GM12878 (cell line): ENCODE data around the gene SAMD3. TPM values are rescaled to one million over a fixed set of nuclear protein-coding genes. Genes with fewer than 3 reads are reported as not detected.

Experiments used
- ATAC-seq: fragments of 200-7000 bp; cut with Tn5 transposase; 3 replicates; pipeline ENCODE4 v1.9.1; 2020; ENCODE audit warnings: mild to moderate bottlenecking, moderate library complexity
- BruUV-seq: library from RNA; stranded (reverse); fragments of 400-500 nt; replicated peaks from 2 replicates; lab custom pipeline; 2021; lab: Mats Ljungman, UMichigan
- CTCF ChIA-PET: fragments of 300-600 bp; sonication (Branson Sonifier 250); formaldehyde crosslinking; extraction: SDS; loops from one replicate; lab custom pipeline; 2021; ENCODE audit warnings: inconsistent platforms; lab: Yijun Ruan, JAX
- POLR2A ChIA-PET: fragments of 350-600 bp; formaldehyde crosslinking; extraction: SDS; loops from one replicate; lab custom pipeline; 2021; ENCODE audit warnings: inconsistent platforms; lab: Charles Lee
- RAD21 ChIA-PET: fragments of 300-600 bp; sonication (Branson Sonifier 250); formaldehyde crosslinking; loops from one replicate; lab custom pipeline; 2023; ENCODE audit warnings: antibody characterized with exemption; ENCODE audit not compliant: unreplicated experiment; lab: Charles Lee
- SMC1A ChIA-PET: fragments of 300-600 bp; sonication (Branson Sonifier 250); formaldehyde crosslinking; loops from one replicate; lab custom pipeline; 2023; ENCODE audit not compliant: unreplicated experiment, uncharacterized antibody; lab: Charles Lee
- DNase-seq: peaks from one replicate; pipeline ENCODE4 v3.0.0-alpha.2; 2011; ENCODE audit warnings: low read depth, low spot score
- FAIRE-seq: peaks from 3 replicates; lab custom pipeline; 2011; peaks lifted over from hg19 to GRCh38; lab: Jason Lieb, UNC
- H2AFZ ChIP-seq: 2 replicates; pipeline ENCODE4 v1.6.0; 2011; ENCODE audit warnings: low read depth, low read length, control low read depth; ENCODE audit not compliant: control insufficient read depth
- H3K27ac ChIP-seq: 2 replicates; pipeline ENCODE4 v1.5.1; 2011; ENCODE audit warnings: control low read depth; ENCODE audit not compliant: control insufficient read depth, insufficient read depth
- H3K27me3 ChIP-seq, 2 experiments: replicated peaks in 1 of 2; 2 replicates each; pipeline versions ENCODE4 v1.6.0 to v1.6.1; 2011; ENCODE audit warnings: low read length in 1 of 2; ENCODE audit not compliant: control insufficient read depth in 2 of 2, insufficient read depth in 2 of 2
- H3K36me3 ChIP-seq, 2 experiments: 2 replicates each; pipeline ENCODE4 v1.5.1; 2011; ENCODE audit warnings: low read length in 1 of 2; ENCODE audit not compliant: control insufficient read depth in 2 of 2, insufficient read depth in 2 of 2
- H3K4me1 ChIP-seq: 2 replicates; pipeline ENCODE4 v1.6.1; 2011; ENCODE audit warnings: mild to moderate bottlenecking, low read length, moderate library complexity, mixed read lengths; ENCODE audit not compliant: control insufficient read depth, insufficient read depth
- H3K4me2 ChIP-seq: 2 replicates; pipeline ENCODE4 v1.6.0; 2011; ENCODE audit warnings: control low read depth; ENCODE audit not compliant: control insufficient read depth, insufficient read depth
- H3K4me3 ChIP-seq: fragments of 200-600 bp; sonication (generic); 2 replicates; pipeline ENCODE4 v1.5.1; 2016
- H3K79me2 ChIP-seq: 2 replicates; pipeline ENCODE4 v1.6.0; 2011; ENCODE audit warnings: low read length; ENCODE audit not compliant: control insufficient read depth, insufficient read depth
- H3K9ac ChIP-seq: 2 replicates; pipeline ENCODE4 v1.8.0; 2011; ENCODE audit warnings: low read length, control low read depth, mixed read lengths; ENCODE audit not compliant: control insufficient read depth, insufficient read depth
- H3K9me3 ChIP-seq: replicated peaks from 3 replicates; pipeline ENCODE4 v1.5.1; 2011; ENCODE audit warnings: mild to moderate bottlenecking, low read length; ENCODE audit not compliant: control insufficient read depth, insufficient read depth
- H4K20me1 ChIP-seq: 2 replicates; pipeline ENCODE4 v1.6.0; 2011; ENCODE audit not compliant: control insufficient read depth, insufficient read depth
- HDGF ChIP-seq: fragments of 450-650 bp; IDR thresholded peaks from 2 replicates; pipeline ENCODE4 v1.6.1; 2016; ENCODE audit warnings: antibody characterized with exemption
- MXI1 ChIP-seq: fragments of 150-350 bp; IDR thresholded peaks from 2 replicates; pipeline ENCODE4 v1.6.1; 2011; ENCODE audit warnings: low read depth, mild to moderate bottlenecking, inconsistent platforms, low read length, improper control_type of control experiment
- WGBS: methylation state at CpG from one replicate; pipeline ENCODE4 v1.1.6; 2016; ENCODE audit warnings: low lambda C conversion rate; ENCODE audit not compliant: insufficient replicate concordance, insufficient coverage; ENCODE audit errors: missing lambda C conversion rate; 5-methylcytosine and 5-hydroxymethylcytosine counted together
- in situ Hi-C: fragments of 300-500 bp; cut with MboI; formaldehyde crosslinking; loops from 9 replicates; pipeline ENCODE4 v1.14.3; 2018; ENCODE audit warnings: mixed read lengths
- intact Hi-C: fragments of 100-400 bp; cut with micrococcal nuclease; formaldehyde crosslinking; loops from one replicate; pipeline ENCODE4 v1.14.2; 2022; ENCODE audit not compliant: unreplicated experiment
- polyA plus RNA-seq, 11 experiments: library from polyadenylated mRNA; depleted of rRNA in 4 of 11; unstranded in 6 of 11; stranded (reverse) in 5 of 11; fragments of >200 nt; fragmentation: Nextera tagmentation in 4 of 11; fragmentation: Illumina TruSeq in 1 of 11; extraction: Ambion mirVana in 4 of 11; extraction: Trizol in 1 of 11; gene quantifications; 1 replicate in 1 of 11; 2 replicates in 10 of 11; pipeline versions ENCODE4 v1.2.1 to v1.2.3, GENCODE V29; 2011 to 2016; ENCODE audit warnings: inconsistent platforms in 2 of 11, missing spikeins in 2 of 11, low read depth in 1 of 11
- total RNA-seq, 4 experiments: library from RNA; depleted of rRNA in 3 of 4; stranded (reverse); fragments of >200 nt in 3 of 4; fragmentation: Illumina TruSeq in 1 of 4; extraction: Trizol in 1 of 4; gene quantifications; 2 replicates each; pipeline versions ENCODE4 v1.2.1 to v1.2.3, GENCODE V29; 2013 to 2021
- TF ChIP-seq, protein P1 (sequence below): fragments of 450-650 bp; IDR thresholded peaks from 2 replicates; pipeline ENCODE4 v1.6.1; 2016; ENCODE audit warnings: mild to moderate bottlenecking
- TF ChIP-seq, protein P2 (sequence below): fragments of 150-350 bp; IDR thresholded peaks from 2 replicates; pipeline ENCODE4 v1.6.1; 2016; ENCODE audit warnings: low read depth, low read length

SAMD3 gene
- total and polyA plus RNA-seq, 10 of the 15 experiments (the other 5 are each of a cell fraction or from before 2014, with no cell fraction given) = 0.04 to 2.3 (median 0.39) TPM; not detected in 2

DNA sequence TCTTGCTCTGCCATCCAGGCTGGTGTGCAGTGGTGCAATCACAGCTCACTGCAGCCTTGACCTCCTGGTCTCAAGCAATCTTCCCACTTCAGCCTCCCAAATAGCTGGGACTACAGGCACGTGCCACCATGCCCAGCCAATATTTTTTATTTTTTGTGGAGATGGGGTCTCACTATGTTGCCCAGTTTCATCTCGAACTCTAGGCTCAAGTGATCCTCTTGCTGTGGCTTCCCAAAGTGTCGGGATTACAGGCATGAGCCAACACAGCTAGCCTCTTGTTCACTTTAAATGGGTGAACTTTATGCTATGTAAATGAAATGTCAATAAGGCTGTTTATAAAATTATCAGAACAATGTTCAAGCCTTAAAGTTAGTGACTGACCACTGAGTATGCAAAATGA is 37.1 kb downstream of the SAMD3 start:
- Histone ChIP-seq H2AFZ (no peak overlapping the region), H3K9me3 (no peaks in the 10 kb centered on the region), H3K4me2 (no peak overlapping the region), H3K9ac (no peak overlapping the region), H4K20me1 (no peaks in the 10 kb centered on the region), H3K36me3 (no peaks in the 10 kb centered on the region), H3K4me1 (no peaks in the 10 kb centered on the region), H3K27me3 (no peaks in the 10 kb centered on the region; a peak in 1 of 4 replicates), H3K79me2 (no peaks in the 10 kb centered on the region), H3K27ac (no peak overlapping the region), H3K4me3 (no peak overlapping the region)
- CTCF ChIA-PET = interaction anchor here (1.1 kb wide), 1 partner anchor 37 kb away, joined by 3 read pairs; the partner anchor contains the start of gene SAMD3
- in situ Hi-C loops (no loop called here), intact Hi-C loops (no loop called here)
- ATAC-seq (no peak), FAIRE-seq (no peak), DNase-seq (no peak)
- SMC1A ChIA-PET = interaction anchor here (0.6 kb wide), 1 partner anchor 538 kb away, joined by 3 read pairs; no protein-coding TSS in a partner anchor
- 68% methylated on average over 3 of the region's 3 CpGs for WGBS
- BruUV-seq = no TSS peak
- no peak for TF ChIP-seq HDGF
- TF ChIP-seq, protein P1, sequence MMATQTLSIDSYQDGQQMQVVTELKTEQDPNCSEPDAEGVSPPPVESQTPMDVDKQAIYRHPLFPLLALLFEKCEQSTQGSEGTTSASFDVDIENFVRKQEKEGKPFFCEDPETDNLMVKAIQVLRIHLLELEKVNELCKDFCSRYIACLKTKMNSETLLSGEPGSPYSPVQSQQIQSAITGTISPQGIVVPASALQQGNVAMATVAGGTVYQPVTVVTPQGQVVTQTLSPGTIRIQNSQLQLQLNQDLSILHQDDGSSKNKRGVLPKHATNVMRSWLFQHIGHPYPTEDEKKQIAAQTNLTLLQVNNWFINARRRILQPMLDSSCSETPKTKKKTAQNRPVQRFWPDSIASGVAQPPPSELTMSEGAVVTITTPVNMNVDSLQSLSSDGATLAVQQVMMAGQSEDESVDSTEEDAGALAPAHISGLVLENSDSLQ = no peak
- RAD21 ChIA-PET = no interaction called here
- POLR2A ChIA-PET = interaction anchor here (0.6 kb wide), 1 partner anchor 716 kb away, joined by 6 read pairs; no protein-coding TSS in a partner anchor

DNA sequence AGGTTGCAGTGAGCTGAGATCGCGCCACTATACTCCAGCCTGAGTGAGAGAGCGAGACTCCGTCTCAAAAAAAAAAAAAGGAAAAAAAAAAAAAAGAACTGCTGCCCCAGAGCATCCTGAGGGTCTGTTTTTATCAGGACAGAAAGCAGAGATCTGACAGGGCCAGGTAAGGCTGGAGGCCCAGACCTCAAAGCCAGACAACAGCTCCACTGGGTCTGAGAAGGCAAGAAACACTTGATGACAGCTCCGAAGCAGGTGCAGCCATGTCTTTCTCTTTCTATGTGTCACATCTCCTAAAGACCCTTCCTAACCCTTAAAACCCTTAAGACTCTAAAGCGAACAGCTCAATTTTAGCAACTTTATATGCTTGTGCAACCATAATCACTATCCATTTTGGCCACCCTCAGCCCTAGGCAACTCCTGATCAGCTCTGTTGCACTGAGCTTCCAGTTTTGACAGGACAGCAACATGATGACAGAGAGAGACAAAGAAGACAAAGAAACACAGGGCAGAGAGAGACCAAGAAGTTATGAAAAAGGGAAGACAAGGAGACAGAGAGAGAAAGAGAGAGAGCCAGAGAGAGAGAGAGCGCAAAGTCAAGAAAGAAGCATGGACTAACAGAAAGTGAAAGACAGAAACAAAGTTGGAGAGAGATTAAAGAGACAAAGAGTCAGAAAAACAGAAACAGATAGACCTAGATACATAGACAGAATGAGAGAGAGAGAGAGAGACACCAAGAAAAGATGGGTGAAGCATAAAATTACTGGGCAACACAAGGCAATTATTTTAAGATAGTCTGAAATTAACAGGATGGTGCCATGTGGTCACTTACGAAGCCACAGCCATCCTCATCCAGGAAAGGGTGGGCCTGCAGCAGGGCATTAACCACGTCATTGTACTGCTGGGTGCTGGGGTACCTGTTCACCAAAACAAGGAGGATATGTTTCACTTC is 39.2 kb downstream of the SAMD3 start:
- H3K79me2 ChIP-seq = no peaks in the 10 kb centered on the region
- no peak overlapping the region for H3K9ac ChIP-seq
- peak overlapping the region; percentile 37 for H2AFZ ChIP-seq
- FAIRE-seq = no peak
- no peak for TF ChIP-seq MXI1
- TF ChIP-seq, protein P2, sequence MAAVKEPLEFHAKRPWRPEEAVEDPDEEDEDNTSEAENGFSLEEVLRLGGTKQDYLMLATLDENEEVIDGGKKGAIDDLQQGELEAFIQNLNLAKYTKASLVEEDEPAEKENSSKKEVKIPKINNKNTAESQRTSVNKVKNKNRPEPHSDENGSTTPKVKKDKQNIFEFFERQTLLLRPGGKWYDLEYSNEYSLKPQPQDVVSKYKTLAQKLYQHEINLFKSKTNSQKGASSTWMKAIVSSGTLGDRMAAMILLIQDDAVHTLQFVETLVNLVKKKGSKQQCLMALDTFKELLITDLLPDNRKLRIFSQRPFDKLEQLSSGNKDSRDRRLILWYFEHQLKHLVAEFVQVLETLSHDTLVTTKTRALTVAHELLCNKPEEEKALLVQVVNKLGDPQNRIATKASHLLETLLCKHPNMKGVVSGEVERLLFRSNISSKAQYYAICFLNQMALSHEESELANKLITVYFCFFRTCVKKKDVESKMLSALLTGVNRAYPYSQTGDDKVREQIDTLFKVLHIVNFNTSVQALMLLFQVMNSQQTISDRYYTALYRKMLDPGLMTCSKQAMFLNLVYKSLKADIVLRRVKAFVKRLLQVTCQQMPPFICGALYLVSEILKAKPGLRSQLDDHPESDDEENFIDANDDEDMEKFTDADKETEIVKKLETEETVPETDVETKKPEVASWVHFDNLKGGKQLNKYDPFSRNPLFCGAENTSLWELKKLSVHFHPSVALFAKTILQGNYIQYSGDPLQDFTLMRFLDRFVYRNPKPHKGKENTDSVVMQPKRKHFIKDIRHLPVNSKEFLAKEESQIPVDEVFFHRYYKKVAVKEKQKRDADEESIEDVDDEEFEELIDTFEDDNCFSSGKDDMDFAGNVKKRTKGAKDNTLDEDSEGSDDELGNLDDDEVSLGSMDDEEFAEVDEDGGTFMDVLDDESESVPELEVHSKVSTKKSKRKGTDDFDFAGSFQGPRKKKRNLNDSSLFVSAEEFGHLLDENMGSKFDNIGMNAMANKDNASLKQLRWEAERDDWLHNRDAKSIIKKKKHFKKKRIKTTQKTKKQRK = no peak
- TF ChIP-seq, all 136 proteins: peak for 0
- no peak for DNase-seq
- POLR2A ChIA-PET = interaction anchor here (0.6 kb wide), 1 partner anchor 22 kb away, joined by 3 read pairs; no protein-coding TSS in a partner anchor
- no peak overlapping the region for H3K27ac ChIP-seq
- CTCF ChIA-PET = interaction anchor here (0.7 kb wide), 1 partner anchor 56 kb away, joined by 3 read pairs; no protein-coding TSS in a partner anchor
- no peaks in the 10 kb centered on the region for H4K20me1 ChIP-seq
- H3K4me1 ChIP-seq = no peaks in the 10 kb centered on the region
- peak overlapping the region; percentile 44; the same call in 1 of the 2 replicates for H3K4me2 ChIP-seq
- intact Hi-C loops (no loop called here), in situ Hi-C loops (no loop called here)
- peak; percentile 59; the same call in 2 of the 3 replicates for ATAC-seq
- H3K4me3 ChIP-seq = no peak overlapping the region; the same call in 1 of the 2 replicates
- SMC1A ChIA-PET = no interaction called here
- 63% methylated on average over 7 of the region's 9 CpGs for WGBS
- H3K9me3 ChIP-seq = no peaks in the 10 kb centered on the region
- BruUV-seq = no TSS peak
- H3K36me3 ChIP-seq = no peaks in the 10 kb centered on the region
- H3K27me3 ChIP-seq = no peaks in the 10 kb centered on the region
- RAD21 ChIA-PET = no interaction called here
